ENCODE results near the gene MPHOSPH9.

MPHOSPH9 gene

DNA sequence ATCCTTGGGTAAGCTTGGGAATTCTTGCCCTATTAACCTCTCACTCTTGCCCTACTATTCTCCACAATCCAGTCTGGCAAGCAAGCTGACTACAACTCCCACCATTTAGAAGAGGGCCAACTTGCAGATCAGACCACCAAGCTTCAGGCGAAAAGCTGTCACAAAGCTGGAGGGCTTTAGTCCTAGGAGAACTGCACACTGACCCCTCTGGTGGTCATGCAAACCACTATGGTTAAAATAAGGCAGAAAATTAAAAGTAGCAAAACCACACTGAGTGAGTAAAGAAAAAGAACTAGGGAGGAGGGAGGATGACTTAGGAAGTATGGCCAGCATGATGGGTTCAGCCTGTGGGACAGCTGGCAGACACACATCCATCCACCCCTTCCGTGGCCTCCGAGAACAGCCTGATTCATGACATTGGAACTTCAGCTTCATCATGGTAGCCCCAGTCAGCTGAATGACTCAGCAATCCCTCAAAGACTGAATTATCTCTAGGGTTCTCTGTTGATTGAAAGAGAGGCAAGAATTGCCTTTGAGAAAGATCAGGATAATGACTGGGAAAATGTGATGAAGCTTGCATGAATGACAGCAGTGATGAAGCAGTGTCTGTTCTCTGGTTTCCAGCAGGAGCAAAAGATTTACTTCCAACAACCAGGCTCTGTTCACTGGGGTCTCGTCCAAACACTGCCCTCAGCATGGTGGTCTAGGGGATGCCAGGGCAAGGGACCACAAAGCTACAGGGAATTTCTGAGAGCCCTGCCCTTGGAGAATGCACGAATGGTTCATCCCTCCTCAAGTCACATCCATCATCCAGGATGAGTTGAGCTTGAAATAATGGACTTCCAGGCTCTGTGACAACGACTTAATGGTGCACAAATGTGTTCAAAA lies 106.4 kb downstream of the MPHOSPH9 start:
- no peak for DNase-seq

DNA sequence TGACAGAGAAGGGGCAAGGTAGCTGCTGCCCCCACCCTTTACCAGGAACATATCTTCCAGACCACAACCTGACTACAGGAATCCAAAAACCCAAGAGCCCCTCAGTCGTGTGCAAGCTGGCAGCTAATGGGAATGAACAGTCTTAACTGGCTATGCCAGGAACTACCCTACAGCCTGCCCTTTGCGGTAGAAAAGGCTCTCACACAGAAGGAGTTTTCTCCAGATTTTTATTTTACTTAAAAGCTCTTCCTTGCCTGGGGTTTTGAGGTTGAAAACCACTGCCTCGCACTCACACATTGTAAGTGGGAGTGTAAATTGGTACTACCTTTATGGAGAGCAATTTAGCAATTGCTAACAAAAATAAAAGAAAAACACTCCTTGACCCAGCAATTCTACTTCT lies 110.3 kb downstream of the MPHOSPH9 start:
- DNase-seq: no peak

DNA sequence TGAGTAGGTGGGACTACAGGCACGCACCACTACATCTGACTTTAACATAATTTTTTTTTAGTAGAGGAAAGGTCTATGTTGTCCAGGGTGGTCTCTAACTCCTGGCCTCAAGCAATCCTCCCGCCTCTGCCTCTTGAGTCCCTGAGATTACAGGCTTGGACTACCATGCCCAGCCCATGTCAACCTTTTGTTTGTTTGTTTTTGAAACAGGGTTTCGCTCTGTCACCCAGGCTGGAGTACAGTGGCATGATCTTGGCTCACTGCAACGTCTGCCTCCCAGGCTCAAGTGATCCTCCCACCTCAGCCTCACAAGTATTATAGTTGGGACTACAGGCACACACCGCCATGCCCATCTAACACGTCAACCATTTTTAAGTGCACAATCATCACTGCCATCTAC lies 111.3 kb downstream of the MPHOSPH9 start:
- no peak for DNase-seq

DNA sequence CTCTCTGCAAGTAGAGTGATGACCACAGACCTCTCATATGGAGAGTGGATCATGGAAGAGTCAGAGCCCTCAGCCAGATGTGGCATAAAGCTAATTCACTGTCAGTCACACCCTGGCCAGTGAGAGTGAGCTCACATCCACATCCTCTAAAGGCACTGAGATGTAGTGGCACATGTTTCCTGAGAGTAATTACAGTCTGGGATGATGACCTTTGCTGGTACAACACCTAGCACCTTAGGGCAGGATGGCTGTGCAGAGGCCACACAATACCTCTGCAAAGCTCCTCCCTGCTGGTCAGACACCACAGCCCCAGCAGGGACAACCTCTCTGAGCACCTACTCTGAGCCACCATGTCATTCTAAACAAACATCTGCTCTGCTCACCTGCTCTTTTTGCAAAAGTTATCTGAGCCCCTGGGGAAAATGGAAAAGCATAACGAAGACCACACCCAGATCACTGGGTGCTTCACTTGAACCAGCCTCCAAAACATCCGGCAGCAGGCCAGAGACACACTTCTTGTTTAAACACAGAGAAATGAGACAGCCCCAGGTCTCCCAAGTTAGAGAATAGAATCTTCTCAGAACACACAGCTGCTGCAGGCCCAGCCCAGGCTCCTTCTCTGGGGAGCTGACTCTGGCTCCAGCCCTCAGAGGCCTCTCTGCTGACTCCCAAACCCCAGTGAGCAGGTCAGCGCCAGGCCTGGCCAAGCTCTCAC lies 112.3 kb downstream of the MPHOSPH9 start:
- DNase-seq: no peak

DNA sequence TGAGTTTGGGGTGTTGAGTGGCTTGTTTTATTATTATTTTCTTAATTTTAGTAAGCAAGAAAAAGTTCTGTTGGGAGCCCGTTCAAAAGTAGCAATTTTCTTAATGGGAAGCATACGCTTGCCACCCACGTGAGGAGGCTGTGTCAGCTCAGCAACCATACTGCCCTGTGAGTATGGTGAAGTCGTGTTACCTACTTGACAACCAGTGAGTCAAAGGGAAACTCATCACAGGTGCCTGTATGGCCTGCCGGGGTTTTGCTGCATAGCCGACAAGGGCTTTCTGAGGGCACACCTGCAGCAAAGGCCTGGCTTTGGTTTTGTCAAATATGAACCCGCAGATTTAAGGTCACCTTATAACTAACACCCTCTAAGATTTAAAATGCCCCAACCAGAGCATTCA lies 113.1 kb downstream of the MPHOSPH9 start:
- peak; percentile 29 for DNase-seq

DNA sequence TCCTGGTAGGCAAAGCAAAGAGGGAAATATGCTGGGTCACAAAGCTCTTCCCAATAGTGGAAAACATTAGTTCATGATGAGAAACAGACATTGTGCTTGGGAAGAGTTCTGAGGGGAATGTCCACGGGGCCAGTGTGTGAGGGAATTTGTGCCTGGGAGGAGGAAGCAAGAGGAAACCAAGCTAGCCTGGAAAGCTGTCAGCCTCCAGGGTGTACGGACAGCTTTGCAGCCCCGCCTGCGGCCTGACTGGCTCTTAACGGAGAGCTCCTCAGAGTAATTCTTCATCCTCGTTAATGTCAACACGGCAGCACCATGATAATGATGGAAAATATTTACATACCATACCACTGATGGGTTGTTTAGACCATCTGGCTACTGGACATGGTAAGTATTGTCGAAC lies 114.4 kb downstream of the MPHOSPH9 start:
- DNase-seq: no peak

DNA sequence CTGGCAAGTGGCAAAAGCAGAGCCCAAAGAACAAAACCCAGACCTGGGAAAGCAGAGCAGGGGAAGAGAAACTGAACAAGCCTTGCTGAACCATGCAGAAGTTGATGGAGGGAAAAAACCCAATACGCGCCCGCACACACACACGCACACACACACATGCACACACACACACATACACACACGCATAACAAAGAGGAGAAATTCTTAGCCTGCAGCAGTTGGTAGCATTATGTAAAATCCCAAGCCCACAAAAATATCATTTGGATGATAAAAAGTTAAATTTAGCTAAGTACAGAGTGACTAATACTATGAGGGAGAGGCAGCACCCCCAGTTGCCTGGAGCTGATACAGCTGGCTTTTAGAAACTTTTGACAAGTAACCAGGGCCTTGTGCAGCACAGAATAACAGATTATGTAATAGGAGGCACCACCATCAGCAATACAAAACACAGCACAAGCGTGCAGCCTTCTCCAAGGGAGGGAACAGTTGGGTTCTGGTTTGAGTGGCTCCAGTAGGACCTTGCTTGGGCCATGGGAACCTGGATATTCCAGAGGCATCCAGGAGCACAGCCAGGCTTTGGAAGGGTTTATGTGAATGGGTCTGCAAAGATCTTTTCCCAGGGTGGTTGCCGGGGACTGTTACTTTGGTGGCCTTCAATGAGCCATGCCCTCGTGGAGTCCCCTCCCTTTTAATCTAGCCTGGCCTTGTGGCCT lies 117.4 kb downstream of the MPHOSPH9 start:
- DNase-seq: no peak

DNA sequence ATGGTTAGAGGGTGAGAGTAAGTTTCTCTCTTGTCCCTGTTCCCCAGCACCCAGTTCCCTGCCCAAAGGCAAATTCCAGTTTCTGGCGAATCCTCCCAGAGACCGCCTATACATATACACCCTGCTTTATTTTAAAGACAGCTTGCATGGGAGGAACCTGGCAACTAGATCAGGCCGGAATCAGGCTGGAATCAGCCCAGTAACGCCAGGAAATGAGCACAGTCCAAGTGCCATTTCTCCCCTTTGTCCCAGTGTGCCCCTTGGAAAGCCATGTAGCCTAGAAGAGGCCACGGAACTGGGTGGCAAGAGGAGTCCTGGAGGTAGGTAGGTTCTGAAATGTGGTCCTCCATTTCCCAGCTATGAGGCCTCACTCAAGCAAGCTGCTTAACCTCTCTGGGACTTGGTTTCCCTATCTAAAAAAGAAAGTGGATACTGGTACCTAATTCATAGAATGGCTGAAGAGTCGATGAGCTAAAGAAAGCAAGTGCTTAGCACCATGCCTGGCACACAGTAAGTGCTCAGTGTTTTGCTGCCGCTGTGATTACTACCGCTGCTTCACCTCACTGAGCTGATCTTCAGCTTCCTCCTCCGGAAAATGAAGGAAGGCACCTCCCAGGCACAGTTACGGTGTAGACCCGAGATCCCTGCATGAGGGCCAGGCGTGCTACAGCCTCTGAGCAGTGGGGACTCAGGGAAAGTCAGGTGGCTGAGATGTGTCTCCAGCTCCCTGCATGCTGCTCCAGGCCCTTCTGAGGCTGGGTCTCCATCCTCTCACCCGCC lies 118.4 kb downstream of the MPHOSPH9 start:
- no peak for DNase-seq

DNA sequence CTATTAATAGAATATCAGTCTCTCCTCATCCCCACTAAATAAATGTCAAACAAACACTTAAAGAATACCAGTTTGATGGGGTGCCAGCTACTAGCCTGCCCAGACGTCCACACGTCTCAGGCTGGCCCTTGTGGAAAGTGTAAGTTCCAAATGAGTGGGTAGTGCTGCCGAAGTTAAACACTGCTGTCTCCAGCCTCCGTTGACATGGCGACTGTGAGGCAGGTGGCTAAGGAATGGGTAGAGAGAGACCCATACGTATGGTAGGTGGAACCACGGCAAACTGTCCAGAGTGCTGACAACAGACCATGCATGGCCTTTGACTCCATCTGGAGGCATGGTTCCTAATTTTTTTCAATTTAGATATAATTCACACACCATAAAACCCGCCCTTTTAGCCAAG lies 119.9 kb downstream of the MPHOSPH9 start:
- no peak for DNase-seq

DNA sequence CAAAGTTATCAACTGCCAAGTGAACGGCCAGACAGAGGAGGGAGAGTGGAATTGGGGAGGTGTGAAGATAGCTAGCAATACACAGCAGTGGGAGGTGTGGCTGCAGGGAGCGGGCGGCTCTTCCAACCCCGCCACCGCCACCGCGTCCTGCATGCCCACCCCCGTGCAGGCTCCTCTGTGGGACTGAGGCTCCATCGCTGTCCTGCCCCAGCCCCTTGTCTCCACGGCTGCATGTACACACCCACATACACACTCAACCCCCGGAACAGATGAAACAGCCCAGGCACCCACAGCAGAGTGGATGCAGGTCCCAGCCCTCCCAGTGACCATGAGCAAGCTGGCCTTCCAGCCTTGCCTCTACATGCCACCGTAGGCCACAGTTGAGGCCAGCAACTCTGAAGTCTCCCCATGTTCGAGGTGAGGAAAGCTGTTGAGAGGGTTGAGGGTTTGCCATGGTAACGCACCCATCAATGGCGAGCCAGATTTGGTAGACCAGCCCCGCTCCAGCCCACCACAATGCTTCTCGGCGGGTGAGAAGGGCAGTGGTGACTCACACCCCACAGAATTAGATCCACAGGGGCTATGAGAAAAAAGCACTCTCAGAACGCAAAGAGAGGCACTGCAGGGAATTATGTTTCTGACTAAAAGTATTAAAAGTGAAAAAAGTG lies 121.3 kb downstream of the MPHOSPH9 start:
- no peak for DNase-seq

DNA sequence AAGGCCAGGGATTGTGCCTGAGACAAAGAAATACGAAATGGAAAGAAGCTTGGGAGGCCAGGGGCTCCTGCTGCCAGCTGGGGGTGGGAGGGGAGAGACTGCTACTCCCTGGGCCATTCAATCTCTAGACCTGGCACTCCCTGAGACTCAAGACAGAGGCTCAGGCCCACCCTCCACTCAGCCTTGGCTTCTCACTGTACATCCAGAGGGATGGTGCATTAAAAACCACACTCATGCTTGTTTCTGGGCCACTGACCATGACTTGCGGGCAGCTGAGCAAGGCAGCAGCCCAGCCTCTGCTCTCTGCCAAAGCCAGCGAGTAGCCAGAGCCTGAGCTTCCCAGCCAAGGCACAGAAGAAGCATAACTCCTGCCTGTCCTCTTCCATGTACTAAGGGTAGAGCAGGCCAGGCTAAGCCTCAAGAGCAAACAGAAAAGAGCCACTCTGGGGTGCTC lies 123.6 kb downstream of the MPHOSPH9 start:
- DNase-seq: no peak

DNA sequence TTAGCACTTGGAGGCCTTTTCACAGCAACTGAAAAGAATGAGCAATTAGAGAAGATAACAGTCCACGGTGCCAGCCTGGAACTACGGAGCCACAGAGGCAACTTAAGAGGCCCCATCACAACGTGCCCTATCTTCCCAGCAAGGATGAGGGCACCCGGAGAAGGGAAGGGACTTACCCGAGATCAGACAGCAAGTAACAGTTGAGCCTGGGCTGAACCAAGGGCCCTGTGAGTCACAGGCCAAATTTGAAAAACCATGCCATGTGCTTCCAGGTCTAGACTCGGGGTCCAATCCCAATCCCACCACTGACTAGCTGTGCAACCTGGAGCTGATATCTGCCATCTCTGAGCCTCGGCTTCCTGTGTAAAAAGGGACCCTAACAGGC lies 124.3 kb downstream of the MPHOSPH9 start:
- DNase-seq: no peak

DNA sequence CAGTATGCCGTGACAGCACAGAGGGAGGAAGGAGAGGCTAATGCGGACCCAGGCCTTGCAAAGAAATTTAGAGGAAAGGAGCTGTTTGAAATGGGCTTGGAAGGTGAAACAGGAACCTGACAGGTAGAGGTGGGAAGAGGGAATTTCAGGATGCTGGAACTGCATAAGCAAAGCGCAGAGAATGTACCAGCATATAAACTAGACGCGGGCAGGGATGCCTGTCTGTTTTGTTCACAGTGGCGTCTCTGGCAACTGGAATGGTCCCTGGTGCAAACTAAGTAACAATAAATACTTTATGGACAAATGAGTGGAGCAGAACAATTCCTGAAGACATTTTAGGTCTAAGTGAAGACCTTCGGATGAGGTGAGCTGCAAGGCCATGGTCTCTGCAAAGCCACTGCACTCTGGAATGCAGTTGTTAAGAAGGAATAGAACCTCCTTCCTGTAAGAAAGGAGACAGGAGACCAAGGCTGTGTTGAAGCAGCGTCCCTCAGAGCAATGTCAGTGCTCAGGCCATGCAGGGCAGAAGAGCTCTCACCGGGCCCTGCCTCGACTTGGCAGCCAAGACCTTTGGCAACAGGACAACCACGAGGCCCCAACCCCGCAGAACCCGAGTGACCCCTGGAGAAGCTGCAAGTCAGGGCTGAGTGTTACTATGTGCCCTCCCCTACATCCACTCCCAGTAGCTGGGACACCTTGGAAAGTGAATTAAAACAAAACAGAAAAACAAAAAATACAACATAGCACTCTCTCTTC lies 124.8 kb downstream of the MPHOSPH9 start:
- no peak for DNase-seq

DNA sequence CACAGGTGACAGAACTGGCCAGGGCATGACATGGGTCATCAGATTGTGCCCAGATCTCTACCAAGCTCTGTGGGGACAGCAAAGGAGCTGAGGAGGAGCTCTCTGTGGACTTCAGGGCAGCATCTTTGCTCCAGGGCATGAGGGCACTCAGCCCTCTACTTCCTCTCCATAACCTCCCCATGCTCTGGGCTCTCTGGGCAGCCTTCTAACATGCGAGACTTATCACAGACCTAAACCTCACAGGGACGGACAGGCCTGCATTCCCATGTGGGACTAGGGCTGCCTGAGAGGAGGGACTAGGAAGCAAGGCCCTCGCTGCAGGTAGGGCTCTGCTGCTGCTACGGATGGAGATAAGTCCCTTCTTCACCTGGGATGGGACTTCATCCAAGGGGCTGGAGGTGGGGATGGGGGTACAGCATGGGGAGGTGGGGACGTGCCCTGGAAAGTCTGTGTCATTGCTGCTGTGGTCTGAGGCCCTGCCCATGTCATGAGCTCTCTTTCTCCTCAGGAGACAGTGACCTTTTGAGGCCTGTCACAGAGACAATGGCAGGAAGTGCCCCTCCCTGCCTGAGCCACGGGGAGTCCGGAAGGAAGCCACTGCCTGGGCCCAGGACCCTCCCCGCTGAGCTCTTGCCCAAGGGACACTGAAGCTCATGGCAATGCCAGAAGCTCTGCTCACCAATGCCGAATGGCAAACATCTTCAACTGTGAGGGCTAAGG lies 126.1 kb downstream of the MPHOSPH9 start:
- peak; percentile 35 for DNase-seq

DNA sequence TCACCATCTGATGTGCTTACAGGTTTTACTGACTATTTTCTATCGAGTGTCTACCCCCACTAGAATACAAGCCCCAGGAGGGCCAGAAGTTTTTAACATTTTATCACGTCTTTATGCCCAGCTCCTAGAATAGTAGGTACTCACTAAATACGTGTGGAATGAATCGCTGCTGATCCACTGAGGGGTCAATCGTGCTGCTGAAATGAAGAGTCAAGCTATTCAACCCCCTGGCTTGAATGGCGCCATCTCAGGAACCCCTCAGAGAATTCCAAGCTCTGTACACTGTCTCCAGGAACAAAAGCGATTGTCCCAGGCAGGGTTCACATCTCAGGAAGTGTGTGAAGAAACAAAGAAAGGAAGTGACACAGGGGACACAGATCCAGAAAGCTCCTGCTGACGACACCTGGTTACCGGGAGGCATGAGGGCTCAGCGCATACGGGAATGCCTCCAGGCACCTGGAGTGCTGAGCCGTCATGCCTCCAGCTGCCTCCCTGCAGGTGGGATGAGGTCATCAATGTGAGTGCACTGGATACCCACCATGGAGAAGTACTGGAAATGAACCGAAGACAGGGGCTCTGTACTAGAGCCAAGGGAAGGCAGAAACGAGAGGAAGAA lies 127.6 kb downstream of the MPHOSPH9 start:
- DNase-seq: no peak

DNA sequence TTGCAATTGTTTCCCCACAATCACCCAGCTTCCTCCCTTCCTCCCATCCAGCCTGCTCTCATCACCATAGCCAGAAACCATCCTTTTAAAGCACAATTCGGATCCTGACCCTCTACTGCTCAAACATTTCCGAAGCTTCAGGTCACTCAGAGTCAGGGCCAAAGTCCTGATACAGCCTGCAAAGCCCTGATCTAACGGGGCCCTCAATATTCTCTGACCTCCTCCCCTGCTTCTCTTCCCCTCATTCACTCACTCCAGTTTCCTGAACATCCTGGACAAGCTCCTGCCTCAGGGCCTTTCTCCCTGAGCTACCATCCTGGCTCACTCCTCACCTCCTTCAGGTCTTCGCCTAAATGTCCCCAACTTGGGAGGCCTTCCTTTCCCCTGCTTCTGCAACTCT lies 128.1 kb downstream of the MPHOSPH9 start:
- DNase-seq: no peak
